A673 (cell line): ENCODE measurements around the gene ZBTB16. TPM values are rescaled to one million over a fixed set of nuclear protein-coding genes. Genes with fewer than 3 reads are reported as not detected.

Experiments used
- BruUV-seq: library from RNA; stranded (reverse); fragments of 400-500 nt; replicated peaks from 2 replicates; lab custom pipeline; 2021; lab: Mats Ljungman, UMichigan
- CTCF ChIA-PET: fragments of 300-600 bp; sonication (Branson Sonifier 250); formaldehyde crosslinking; loops from one replicate; lab custom pipeline; 2022; ENCODE audit warnings: antibody characterized with exemption; lab: Charles Lee
- POLR2A ChIA-PET: fragments of 300-600 bp; sonication (Branson Sonifier 250); formaldehyde crosslinking; loops from one replicate; lab custom pipeline; 2022; ENCODE audit warnings: antibody characterized with exemption; ENCODE audit not compliant: low non-redundant PET; lab: Charles Lee
- DNase-seq: peaks from one replicate; pipeline ENCODE4 v3.0.0-alpha.2; 2015; ENCODE audit warnings: low spot score
- H3K27ac ChIP-seq: fragments of 200-600 bp; sonication (generic); 2 replicates; pipeline ENCODE4 v1.5.1; 2016; ENCODE audit warnings: mixed run types, low read depth, mild to moderate bottlenecking, mixed read lengths, antibody characterized with exemption, low read length; ENCODE audit not compliant: poor library complexity, severe bottlenecking
- H3K27me3 ChIP-seq: fragments of 200-600 bp; sonication (generic); replicated peaks from 2 replicates; pipeline ENCODE4 v1.6.1; 2017; ENCODE audit warnings: mixed run types, low read depth, mild to moderate bottlenecking, mixed read lengths, antibody characterized with exemption, low read length; ENCODE audit not compliant: insufficient read depth, poor library complexity
- H3K36me3 ChIP-seq: fragments of 200-600 bp; sonication (generic); 2 replicates; pipeline ENCODE4 v1.6.1; 2016; ENCODE audit warnings: mixed run types, mild to moderate bottlenecking, mixed read lengths, antibody characterized with exemption, low read length; ENCODE audit not compliant: insufficient read depth, poor library complexity, severe bottlenecking
- H3K4me1 ChIP-seq: fragments of 200-600 bp; sonication (generic); 2 replicates; pipeline ENCODE4 v1.6.1; 2017; ENCODE audit warnings: mixed run types, mild to moderate bottlenecking, mixed read lengths, antibody characterized with exemption, low read length; ENCODE audit not compliant: insufficient read depth, poor library complexity, severe bottlenecking
- H3K4me3 ChIP-seq: fragments of 200-600 bp; sonication (generic); 2 replicates; pipeline ENCODE4 v1.5.1; 2016; ENCODE audit warnings: low read depth, mixed run types, mild to moderate bottlenecking, mixed read lengths, low read length; ENCODE audit not compliant: poor library complexity, severe bottlenecking
- H3K9me3 ChIP-seq: fragments of 200-600 bp; sonication (generic); 2 replicates; pipeline ENCODE4 v1.6.1; 2016; ENCODE audit warnings: mixed run types, low read depth, mild to moderate bottlenecking, mixed read lengths, antibody characterized with exemption, low read length; ENCODE audit not compliant: poor library complexity, severe bottlenecking
- EZH2 ChIP-seq: fragments of 200-600 bp; sonication (generic); IDR thresholded peaks from 2 replicates; pipeline ENCODE4 v1.6.1; 2017; ENCODE audit warnings: borderline replicate concordance, low read depth, mild to moderate bottlenecking, mixed read lengths, antibody characterized with exemption, low read length; ENCODE audit not compliant: poor library complexity, severe bottlenecking
- intact Hi-C: fragments of 100-400 bp; cut with micrococcal nuclease; formaldehyde crosslinking; loops from one replicate; pipeline ENCODE4 v1.10.0; 2022; ENCODE audit not compliant: unreplicated experiment
- total RNA-seq: library from RNA; stranded (reverse); gene quantifications from 2 replicates; pipeline ENCODE4 v1.2.3, GENCODE V29; 2021
- TF ChIP-seq, protein P1 (sequence below): fragments of 300-800, 200-600 bp; sonication (generic); conservative IDR thresholded peaks from 2 replicates; pipeline ENCODE4 v1.5.1; 2017; ENCODE audit warnings: low read depth, mild to moderate bottlenecking, antibody characterized with exemption, low read length, moderate library complexity, mixed read lengths

The ZBTB16 gene
- total RNA-seq, 1 experiment from 2014 or later = 12.0 TPM

DNA sequence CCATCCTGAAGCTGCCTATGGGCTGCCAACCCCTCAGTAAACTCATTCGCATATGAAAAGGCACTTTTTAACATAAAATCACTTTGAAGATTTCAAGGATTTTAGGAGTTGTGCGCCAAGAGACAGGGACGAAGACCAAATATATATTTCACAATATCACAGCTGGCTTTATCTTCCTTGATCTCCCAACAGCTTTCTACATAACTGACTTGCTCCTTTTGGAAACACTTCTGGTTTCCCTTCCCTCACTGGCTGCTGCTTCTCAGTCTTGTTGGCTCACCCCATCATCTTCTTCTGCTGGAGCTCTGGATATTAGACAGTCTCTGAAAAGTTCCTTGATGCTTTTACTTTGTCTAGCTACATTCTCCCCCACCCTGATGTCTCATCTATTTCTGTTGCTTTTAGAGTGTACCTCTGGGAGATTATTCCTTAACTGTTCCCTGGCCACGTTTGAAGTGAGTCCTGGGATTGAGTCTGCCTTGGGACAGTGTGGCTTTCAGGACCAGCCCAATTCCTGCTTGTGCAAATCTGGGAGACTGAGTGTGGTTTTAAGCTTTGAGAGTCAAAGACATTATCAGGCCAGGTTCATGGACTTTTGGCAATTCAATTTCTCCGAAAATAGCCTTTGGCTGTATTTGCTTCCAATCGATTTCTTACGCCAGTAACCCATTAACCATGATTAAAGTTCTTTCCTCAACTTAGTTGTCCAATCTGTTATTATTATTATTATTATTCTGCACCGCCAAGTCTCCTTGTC is 205.8 kb downstream of the ZBTB16 start:
- no peak overlapping the region for H3K4me3 ChIP-seq
- no TSS peak for BruUV-seq
- DNase-seq = no peak
- intact Hi-C loops = no loop called here
- ChIA-PET POLR2A (no interaction called here), CTCF (interaction anchor here (0.7 to 0.8 kb wide), 2 partner anchors 369 to 370 kb away, joined by 3 read pairs; no protein-coding TSS in a partner anchor)
- H3K27me3 ChIP-seq = no peaks in the 10 kb centered on the region
- no peak for TF ChIP-seq EZH2
- TF ChIP-seq, protein P1, sequence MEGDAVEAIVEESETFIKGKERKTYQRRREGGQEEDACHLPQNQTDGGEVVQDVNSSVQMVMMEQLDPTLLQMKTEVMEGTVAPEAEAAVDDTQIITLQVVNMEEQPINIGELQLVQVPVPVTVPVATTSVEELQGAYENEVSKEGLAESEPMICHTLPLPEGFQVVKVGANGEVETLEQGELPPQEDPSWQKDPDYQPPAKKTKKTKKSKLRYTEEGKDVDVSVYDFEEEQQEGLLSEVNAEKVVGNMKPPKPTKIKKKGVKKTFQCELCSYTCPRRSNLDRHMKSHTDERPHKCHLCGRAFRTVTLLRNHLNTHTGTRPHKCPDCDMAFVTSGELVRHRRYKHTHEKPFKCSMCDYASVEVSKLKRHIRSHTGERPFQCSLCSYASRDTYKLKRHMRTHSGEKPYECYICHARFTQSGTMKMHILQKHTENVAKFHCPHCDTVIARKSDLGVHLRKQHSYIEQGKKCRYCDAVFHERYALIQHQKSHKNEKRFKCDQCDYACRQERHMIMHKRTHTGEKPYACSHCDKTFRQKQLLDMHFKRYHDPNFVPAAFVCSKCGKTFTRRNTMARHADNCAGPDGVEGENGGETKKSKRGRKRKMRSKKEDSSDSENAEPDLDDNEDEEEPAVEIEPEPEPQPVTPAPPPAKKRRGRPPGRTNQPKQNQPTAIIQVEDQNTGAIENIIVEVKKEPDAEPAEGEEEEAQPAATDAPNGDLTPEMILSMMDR = no peak
- H3K4me1 ChIP-seq = peaks cover 6% of the 10 kb centered on the region
- no peak overlapping the region for H3K27ac ChIP-seq
- no peaks in the 10 kb centered on the region for H3K9me3 ChIP-seq
- no peaks in the 10 kb centered on the region for H3K36me3 ChIP-seq

DNA sequence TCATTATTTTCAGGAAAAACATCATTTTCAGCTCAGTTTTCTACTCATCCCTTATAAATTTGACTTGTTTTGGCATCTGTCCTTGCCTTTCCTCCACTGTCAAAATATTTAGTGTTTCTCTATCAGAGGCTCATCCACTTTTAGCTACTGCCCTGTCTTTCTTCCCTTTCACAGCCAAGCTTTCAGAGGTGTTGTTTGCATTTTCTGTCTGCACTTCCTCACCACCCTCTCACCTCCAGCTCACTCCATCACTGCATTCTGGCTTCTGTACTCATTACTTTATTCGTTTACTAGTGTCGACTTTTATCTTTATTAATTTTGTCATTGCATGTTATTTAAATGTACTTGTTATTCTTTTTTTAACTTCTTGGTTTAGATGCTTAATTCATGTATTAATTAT is 210.0 kb downstream of the ZBTB16 start:
- TF ChIP-seq, protein P1 = no peak
- TF ChIP-seq EZH2 = no peak
- Histone ChIP-seq H3K4me3 (no peak overlapping the region), H3K27ac (no peak overlapping the region), H3K27me3 (peaks cover 30% of the 10 kb centered on the region), H3K4me1 (no peaks in the 10 kb centered on the region), H3K9me3 (no peaks in the 10 kb centered on the region), H3K36me3 (no peaks in the 10 kb centered on the region)
- intact Hi-C loops = no loop called here
- POLR2A ChIA-PET = no interaction called here
- no peak for DNase-seq
- BruUV-seq = no TSS peak
- CTCF ChIA-PET = no interaction called here

DNA sequence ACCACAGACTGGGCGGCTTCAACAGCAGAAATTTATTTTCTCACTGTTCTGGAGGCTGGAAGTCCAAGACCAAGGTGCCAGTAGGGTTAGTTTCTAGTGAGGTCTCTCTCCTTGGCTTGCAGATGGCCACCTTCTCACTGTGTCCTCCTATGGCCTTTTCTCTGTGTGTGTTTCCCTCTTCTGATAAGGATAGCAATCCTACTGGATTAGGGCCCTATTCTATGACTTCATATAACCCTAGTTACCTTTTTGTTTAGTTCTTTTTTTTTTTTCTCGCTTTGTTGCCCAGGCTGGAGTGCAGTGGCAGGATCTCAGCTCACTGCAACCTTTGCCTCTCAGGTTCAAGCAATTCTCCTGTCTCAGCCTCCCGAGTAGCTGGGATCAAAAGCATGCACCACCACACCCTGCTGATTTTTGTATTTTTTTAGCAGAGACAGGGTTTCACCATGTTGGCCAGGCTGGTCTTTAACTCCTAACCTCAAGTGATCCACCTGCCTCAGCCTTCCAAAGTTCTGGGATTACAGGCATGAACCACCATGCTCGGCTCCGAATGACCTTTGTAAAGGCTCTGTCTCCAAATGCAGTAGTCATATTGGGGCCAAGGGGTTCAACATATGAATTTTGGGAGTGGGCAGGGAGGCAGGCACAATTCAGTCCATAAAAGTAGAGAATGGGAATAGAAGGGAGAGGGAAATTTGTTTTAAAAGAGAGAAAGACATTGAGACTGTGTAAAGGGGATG is 211.2 kb downstream of the ZBTB16 start:
- H3K4me3 ChIP-seq = no peak overlapping the region
- no peak for DNase-seq
- CTCF ChIA-PET = no interaction called here
- no peak overlapping the region for H3K27ac ChIP-seq
- no peaks in the 10 kb centered on the region for H3K4me1 ChIP-seq
- intact Hi-C loops = no loop called here
- H3K27me3 ChIP-seq = peaks cover 40% of the 10 kb centered on the region
- H3K9me3 ChIP-seq = no peaks in the 10 kb centered on the region
- no peaks in the 10 kb centered on the region for H3K36me3 ChIP-seq
- POLR2A ChIA-PET = no interaction called here
- BruUV-seq = no TSS peak
- TF ChIP-seq, protein P1 = no peak
- TF ChIP-seq EZH2 = no peak
